GM19025 (cell line): ENCODE results near the gene PLXNB2.

Experiments
- ATAC-seq: cut with Tn5 transposase; IDR thresholded peaks from one replicate; pipeline ENCODE4 v1.9.1; 2021; ENCODE audit warnings: mild to moderate bottlenecking, low read depth, moderate library complexity; ENCODE audit not compliant: unreplicated experiment

The PLXNB2 gene

DNA sequence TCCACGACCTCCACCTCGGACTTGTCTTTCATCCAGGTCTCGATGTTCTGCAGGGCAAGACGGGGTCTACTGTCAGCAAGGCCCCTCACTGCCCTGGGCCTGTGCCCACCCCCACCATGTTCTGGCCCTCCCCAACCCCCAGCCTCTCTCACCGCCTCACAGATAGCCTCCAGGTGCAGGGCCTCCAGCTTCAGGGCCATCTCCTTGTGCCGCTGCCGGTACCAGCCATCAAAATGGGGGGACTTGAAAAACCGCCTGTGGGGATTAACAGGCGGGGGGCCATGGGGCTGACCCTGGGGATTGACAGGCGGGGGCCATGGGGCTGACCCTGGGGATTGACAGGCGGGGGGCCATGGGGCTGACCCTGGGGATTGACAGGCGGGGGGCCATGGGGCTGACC is 4.9 kb upstream of the PLXNB2 start:
- no peak for ATAC-seq

DNA sequence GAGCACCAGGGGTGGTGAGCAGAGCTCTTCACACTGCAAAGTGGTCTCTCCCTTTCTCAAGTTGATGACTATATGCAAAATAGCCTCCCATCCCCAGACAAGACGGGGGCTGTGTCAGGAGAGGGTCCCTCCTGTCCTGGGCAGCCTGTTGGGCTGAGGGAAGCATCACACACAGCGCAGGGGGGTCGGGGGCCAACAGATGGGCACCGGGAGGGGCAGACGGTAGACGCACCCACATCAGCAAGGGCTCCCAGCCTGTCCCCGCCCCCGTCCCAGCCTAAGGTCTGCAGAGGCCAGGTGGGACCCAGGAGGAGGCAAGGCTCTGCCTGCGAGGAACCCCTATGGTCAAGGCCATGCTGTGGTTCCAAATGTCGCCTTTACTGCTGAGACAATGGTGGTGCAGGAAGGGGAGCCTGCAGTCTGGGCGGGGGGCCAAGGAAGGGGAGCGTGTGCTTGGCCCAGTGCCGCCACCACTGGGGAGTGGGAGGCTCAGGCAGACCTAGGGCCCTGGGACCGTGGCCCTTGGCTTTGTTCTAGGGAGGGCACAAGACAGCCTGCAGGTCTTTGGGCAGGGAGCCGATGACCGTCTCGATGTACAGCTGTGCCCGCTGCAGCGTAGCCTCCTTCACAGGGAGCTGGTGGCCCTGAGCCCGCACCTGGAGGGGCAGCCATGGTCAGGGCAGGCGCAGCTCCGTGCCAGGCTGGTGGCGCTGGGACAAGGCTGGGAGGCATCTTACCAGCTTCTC is 4.3 kb upstream of the PLXNB2 start:
- ATAC-seq: no peak

DNA sequence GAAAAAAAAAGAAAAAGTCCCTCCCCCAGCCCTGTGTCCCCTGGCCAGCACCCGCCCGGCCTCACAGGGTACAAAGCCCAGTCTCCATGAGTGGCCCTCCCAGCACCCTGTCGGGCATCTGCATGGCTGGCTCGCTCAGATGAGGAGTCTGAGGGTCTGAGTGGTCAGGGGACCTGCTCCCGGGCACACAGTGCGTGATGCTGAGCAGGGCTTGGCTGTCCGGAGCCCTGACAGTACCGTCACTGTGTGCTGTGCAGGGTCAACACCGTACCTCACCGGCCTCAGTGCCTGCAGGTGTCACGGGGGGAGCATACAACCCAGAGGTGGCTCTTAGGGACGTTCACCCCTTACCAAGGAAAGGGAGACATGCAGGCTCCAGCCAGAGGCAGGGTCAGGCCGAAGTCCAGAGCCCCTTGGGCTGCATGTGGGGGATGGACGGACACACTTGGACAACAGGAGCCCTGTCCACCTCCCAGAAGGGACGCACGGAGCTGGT is 3.6 kb upstream of the PLXNB2 start:
- ATAC-seq: no peak

DNA sequence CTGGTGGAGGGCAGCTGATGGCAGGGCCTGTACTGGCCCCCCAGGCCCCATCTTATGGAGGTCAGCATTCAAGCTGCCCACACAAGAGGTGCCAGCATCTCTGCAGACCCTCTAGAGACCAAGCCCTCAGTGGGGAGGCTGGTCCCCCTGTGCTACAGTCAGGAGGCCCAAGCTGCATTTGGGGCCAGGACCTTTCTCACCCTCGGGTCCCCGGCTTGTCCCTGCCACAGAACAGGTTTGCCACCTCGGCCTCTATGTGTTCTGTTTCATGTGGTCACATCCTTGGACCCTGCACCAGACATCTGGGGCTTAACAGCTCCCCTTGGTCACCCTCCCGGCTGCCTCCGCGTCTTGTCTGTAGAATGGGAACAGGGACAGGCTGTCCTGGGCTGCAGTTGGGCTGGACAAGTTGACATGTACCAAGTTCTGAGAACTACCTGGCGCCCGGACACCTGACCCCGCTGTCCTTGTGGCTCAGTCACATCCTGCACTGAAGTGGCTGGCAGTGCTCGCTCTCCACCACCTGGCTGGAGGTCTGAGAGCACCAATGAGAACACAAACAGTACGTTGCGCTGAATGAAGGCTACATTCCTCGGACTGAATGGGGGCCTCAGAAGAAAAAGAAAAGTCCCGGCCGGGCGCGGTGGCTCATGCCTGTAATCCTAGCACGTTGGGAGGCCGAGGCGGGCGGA is 2.7 kb upstream of the PLXNB2 start:
- no peak for ATAC-seq

DNA sequence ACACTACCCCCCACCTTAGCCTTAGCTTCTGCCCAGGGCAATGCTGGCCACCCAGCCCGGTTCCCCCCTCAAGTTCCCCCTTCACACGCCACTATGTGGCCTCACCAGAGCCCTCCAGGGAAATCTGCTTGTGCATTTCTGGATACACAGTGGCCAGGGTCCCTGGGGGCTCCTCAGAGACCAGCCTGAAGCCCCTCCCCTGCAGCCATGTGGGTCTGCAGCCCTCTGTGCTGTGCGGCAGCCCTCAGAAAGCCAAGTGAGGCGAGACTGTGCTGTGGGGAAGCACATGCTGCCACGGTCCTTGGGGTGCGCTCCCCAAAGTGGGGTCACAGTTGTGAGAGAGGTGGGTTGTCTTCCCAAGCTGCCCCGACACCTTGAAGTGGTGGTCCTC is 2.1 kb upstream of the PLXNB2 start:
- ATAC-seq: no peak

DNA sequence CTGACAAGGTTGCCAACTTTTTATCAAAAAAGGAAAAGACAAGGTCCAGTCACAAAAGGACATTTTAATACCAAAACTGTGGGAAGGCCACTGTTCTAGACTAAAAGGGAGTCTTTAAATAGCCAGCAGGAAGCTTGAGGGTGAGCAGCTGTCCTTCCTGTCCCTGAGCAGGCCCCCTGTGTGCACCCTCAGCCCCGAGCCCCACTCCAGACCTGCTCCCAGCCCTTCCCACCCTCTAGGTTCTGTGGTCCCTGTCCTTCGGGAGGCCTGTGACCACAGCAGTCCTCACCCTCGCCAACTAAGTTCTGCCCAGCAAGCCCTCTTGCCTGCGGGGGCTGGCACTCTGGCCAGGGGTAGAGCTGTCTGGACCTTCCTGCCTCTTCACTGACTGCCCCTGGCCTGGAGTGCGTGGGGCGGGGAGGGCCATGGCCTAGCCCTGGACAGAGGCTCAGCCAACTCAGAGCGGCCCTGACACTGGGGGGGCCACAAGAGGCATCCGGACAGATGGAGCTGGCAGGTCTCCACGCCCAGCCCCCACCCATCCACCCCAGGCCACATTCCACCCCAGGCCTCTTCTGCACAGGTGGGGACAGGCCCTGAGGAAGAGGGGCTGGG is 1.6 kb upstream of the PLXNB2 start:
- ATAC-seq: no peak

DNA sequence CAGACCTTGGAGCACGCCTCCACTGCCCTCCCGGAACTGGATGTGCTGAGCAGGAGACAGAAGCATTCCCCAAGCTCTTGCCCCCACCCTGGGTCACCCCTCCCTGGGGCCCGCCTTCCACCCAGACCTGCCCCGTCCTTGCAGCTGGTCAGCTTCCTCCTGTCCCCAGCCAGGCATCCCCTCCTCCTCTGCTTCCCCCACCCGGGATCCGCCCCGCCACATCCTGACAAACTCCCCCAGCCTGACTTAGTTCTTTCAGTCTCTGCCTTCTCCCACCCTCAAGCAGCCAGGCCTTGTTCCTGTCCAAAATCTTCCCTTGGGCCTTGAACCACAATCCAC is 1.1 kb upstream of the PLXNB2 start:
- no peak for ATAC-seq

DNA sequence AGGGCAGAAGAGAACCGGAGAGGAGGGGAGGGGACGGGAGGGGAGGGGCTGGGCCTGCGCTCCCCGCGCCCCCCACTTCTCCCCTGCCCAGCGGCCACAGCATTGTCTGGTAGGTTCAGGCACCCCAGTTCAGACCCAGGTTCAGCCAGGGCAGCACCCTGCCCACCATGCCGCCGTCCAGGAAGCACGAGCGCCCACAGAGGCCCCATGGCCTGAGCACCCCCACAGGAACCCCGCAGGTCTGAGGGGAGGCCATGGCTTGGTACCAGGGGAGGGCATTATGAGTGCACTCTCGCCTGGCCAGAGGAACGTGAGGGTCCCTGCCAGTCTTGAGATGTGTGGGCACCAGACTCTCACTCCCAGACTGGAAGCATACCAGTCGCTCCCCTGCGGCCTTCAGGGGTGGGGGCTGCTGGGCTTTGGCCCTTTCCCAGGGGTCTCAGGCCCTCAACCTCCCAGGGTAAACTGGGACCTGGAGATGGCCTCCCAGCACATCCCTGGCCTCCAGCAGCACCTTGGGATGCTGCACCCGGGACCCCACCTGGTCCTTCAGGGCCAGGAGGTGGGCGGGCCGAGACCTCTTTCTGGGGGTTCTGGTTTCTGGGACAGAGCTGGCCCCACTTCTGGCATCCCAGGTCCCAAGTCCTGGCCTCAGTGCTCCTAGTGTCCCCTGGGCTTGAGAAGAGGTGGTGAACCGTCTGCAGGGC is 597 bp upstream of the PLXNB2 start:
- ATAC-seq: no peak

DNA sequence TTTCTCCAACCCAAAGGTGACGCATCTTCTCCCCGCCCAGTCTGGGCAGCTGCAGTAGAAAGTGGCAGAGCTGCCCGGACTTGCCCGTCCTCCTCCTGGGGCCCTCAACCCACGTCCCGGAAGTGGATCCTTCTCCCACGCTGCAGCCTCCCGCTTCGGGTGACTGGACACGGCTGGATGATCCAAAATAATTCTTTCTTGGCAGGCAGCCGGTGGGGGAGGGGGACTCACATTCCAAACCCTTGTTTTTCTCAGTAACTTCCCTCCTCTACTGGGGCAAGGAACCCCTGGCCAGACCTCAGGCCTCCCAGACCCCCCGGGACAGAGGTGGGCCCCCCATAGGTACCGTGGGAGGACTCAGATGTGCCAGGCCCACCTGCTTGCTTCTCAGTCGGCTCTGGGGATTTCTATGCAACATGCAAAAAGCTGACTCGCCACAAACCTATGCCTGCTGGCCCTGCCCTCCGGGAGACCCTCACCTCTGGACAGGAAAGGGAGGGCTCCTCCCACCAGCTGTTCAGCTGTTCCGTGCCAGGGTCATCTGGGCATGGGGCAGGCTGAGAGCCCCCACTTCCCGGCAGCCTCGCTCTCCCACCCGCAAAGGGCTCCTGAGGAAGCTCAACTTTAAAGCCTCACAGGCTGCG is 1.4 kb downstream of the PLXNB2 start:
- no peak for ATAC-seq

DNA sequence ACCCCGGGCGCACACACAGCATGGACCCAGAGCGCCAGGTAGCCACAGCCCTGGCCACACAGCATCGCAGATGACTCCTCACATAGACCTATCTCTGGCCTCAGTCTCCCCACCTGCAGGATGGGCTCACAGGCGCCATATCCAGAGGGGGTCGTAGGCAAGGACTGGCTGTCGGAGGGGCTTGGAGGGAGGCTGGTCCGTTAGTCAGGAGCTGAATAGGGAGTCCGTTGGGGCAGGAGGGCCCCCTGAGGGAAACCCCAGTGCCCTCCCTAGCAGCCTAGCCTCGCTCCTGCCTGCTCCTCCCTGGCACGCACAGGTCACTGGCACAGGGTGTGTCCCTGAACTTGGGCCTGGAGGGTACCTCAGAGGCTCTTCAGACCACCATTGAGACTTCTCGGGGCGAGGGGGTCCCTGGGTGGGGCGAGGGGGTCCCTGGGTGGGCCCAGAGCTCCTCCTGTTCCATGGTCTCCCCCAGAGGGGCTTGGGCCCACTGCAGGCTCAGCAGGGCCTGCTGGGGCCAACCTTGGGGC is 2.0 kb downstream of the PLXNB2 start:
- no peak for ATAC-seq

DNA sequence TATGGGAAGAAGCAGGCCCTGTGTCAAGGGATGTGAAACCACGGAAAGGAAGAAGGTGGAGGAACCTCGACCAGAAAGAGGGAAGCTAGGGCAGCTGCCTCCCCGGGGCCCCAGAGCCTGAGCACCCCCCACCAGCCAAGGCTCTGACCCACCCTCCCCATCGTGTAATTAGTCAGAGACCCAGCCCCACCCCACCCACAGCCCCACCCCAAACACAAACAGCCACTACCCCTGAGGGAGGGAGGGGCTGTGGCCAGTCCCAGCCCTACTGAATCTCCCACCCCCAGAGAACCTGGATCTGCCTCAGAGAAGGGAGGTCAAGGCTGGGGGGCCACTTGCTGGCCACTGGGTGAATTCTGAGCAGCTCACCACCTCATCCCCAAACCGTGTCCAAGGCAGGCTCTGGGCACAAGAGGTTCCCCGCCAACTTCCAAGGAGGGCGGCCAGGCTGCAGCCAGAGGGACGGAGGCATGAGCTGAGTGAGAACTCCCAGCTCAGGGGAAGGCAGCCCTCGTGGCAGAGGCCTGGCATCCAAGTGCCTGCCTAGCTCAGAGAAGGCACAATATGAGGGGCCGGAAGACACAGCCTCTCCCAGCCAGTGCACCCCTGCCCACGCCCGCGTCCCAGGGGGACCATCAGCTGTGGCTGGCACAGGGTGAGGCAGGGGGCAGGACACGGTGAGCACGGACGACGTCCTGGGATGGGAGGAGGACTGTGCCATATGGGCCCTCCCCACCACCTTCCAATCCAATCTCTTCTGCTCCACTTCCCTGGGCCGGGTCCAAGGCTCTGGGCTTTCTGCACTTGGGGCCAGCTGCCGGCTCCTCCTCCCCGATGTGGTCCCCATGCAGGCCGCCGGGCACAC is 2.7 kb downstream of the PLXNB2 start:
- ATAC-seq: no peak

DNA sequence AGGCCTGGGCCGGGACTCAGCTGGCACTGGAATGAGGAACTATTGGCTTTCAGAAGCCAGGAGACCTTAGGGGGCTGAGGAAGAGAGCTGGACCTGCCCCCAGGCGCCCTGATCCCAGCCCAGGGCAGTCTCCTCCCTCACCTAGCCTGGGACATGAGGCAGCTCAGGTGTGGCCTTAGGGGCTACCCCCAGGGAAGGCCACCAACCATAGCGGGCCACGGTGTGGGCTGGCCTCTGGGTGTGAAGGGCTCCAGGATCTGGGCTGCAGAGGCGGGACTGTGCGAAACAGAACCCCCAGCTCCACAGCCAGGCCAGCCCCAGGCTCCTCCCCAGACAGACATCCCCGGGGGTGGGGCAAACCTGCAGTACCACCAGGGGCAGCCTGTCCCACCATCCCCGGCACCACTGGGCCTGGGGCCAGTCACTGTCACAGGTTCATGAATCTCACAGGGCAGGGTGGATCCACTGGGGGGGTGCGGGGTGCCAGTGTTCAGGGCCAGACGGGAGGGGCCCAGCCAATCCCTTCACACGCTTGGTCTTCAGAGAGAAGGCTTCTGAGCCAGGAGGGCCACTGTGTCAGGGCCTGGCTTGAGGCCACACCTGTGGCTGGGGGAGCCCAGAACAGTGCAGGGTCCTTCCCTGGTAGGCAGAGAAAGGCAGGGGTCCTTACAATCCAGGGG is 3.5 kb downstream of the PLXNB2 start:
- ATAC-seq: no peak

DNA sequence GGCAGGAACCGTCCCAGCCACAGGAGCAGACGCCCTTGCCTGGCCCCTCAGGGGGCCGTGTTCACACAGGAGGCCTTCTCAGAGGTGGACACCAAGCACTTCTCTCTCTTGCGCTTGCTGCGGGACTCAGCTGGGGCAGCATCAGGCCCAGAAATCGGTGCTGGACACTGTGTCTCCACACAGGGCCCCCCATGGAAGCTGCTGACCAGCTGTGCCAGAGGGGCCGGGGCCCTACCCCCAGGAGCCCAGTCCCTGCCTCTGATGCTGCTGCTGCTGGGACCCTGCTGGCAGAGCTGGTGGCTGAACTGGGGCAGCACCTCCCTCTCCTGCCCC is 4.0 kb downstream of the PLXNB2 start:
- ATAC-seq: no peak

DNA sequence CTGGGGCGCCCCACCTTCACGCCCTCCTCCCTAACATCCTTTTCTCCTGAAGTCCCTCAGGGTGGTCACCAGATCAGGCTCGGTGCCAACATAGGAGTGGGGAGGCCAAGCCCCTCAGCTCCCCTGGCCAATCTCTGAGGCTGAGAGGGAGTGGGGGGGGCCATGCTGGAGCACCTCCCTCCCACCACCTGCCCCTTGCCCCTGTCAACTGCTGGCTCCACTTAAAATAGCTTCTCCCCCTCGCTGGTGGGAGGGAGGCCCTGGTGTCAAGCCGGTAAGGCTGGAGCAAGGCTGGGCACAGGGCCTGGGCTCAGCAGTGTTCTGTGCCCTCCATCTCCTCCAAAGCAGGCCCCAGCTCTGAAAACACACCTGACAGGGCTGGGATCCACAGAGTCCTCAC is 4.9 kb downstream of the PLXNB2 start:
- no peak for ATAC-seq

DNA sequence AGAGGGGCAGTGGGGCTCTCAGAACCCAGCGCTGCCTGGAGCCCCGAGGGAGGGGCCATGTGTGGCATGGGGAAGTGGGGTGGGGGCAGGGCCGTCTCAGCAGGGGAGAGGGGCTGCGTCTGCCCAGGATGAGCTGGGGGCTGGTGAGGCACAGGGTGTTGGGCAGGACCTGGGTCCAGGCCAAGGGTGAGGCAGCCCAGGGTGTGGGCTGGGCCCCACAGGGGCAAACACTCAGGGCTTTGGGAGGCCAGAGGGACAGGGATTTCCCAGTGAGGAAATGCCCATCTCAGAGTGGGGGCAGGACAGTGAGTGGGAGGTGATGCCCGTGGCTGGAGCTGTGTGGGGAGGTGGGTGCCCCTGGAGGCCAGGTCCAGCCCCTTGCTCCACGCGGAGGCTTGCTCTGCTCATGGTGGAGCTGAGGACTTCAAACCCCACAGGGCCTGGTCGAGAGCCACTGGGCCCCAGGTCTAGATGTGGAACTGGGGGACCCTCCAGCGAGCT is 5.4 kb downstream of the PLXNB2 start:
- ATAC-seq: no peak

DNA sequence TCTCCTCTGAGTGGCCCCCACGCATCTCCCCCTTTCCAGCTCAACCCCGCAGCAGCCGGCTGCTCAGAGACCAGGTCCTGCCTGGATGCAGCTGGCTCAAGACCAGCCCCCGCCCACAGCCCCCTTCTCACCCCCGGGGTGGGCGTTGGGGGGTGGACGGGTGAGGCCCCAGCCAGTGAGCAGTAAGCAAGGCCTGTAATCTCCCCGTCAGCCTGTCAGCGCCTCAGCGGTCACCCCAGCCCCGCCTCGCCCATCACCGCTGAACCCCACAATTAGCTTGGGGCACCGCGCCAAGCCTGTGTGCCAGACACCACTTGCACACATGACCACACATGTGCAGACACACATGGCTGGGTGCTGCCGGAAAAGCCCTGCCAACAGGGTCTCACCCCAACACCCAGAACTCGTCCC is 5.9 kb downstream of the PLXNB2 start:
- no peak for ATAC-seq

DNA sequence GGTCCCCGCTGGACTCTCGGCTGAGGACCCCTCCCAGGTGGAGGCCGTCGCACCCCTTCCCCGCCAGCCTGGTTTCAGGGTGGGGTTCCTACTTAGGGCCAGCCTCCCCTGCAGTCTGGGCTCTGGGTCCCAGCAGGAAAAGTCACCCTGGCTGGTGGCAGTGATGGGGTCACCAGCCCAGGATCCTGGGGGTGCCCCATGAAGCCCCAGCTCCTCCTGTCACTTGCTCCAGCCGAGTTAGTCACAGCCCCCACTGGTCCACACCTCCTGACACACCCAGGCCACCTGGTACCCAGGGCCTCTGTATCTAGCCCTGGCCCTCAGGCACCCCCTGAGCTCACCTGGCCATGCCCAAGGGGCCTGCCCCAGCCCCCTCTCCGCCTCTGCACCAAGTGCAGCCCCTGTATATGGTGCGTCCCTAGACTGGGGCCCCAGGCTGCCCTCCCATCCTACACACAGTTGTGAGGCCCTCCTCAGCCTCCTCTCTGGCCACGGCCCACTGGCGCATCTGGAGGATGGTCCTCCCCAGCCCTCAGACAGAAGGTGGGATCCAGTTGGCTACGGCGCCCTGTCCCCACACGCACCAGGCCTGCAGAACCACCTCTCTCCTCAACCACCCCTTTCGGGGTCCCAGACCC is 6.7 kb downstream of the PLXNB2 start:
- no peak for ATAC-seq

DNA sequence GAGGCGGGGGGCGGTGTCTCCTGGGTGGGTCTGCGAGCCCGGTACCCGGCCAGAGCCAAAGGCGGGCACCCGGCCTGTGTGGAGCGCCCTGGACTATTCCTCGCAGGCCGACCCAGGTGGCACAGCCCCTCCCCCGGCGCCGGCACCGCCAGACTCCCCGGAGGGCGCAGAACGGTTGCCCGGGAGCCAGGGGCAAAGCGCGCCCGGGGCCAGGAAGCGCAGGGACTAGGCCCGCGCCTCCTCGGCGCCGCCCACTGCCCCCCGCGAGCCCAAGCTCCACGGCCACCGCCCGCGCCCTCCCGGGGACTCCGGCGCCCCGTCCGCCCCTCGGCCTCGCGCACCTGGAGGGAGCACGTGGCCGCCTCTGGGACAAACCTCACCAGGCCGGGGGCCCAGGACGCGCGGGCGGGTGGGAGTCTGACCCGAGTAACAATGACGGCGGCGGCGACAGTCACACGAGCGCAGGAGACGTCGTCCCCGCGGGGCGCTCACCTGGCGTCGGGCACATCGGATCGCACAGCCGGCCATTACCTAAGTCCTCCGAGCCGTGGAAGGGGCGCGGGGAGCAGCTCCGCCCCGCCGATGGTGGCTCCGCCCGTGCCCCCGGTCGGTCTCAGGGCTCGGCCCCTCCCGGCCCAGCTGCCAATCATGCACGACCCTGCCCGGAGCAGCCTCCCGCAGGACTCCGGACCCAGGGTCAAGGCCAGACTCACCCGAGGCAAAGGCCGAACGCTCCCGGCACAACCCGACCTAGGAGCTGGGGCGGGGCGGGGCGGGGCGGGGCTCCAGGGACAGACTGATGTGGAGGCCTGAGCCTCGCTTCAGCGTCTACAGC is 7.4 kb downstream of the PLXNB2 start:
- ATAC-seq: no peak
